Endothelial cell (in vitro differentiated cells): ENCODE results near the gene PRKAG2. TPM values are rescaled to one million over a fixed set of nuclear protein-coding genes. Genes with fewer than 3 reads are reported as not detected.

ENCODE experiments used
- DNase-seq: peaks from one replicate; pipeline ENCODE4 v3.0.0; 2021; ENCODE audit warnings: low spot score
- H3K27ac Mint-ChIP-seq: one replicate; pipeline ENCODE4 v1.8.0; 2021; ENCODE audit warnings: mixed read lengths, inconsistent platforms; ENCODE audit not compliant: unreplicated experiment
- H3K27me3 Mint-ChIP-seq: one replicate; pipeline ENCODE4 v1.8.0; 2021; ENCODE audit warnings: mild to moderate bottlenecking, moderate library complexity, mixed read lengths, inconsistent platforms; ENCODE audit not compliant: unreplicated experiment
- H3K36me3 Mint-ChIP-seq: one replicate; pipeline ENCODE4 v1.8.0; 2021; ENCODE audit warnings: mild to moderate bottlenecking, low read depth, mixed read lengths, inconsistent platforms; ENCODE audit not compliant: unreplicated experiment
- H3K4me1 Mint-ChIP-seq: one replicate; pipeline ENCODE4 v1.8.0; 2021; ENCODE audit warnings: mild to moderate bottlenecking, mixed read lengths, inconsistent platforms; ENCODE audit not compliant: unreplicated experiment
- H3K4me3 Mint-ChIP-seq: one replicate; pipeline ENCODE4 v1.8.0; 2021; ENCODE audit warnings: mild to moderate bottlenecking, mixed read lengths, inconsistent platforms; ENCODE audit not compliant: unreplicated experiment
- H3K9me3 Mint-ChIP-seq: one replicate; pipeline ENCODE4 v1.8.0; 2021; ENCODE audit warnings: mixed read lengths, inconsistent platforms; ENCODE audit not compliant: unreplicated experiment
- total RNA-seq: library from RNA; stranded (reverse); fragmentation: NEBNext Ultra II Directional; extraction: Animal tissue kit (Norgen Biotek cat#: 25700); gene quantifications from one replicate; pipeline ENCODE4 v1.2.1, GENCODE V29; 2021; ENCODE audit not compliant: unreplicated experiment
- TF ChIP-seq, protein P1 (sequence below): fragments of 200-600 bp; sonication (generic); IDR thresholded peaks from one replicate; pipeline ENCODE4 v1.5.0; 2021; ENCODE audit warnings: antibody characterized with exemption; ENCODE audit not compliant: unreplicated experiment

The PRKAG2 gene
- total RNA-seq, 1 donor from 2014 or later, result 16.0 TPM

DNA sequence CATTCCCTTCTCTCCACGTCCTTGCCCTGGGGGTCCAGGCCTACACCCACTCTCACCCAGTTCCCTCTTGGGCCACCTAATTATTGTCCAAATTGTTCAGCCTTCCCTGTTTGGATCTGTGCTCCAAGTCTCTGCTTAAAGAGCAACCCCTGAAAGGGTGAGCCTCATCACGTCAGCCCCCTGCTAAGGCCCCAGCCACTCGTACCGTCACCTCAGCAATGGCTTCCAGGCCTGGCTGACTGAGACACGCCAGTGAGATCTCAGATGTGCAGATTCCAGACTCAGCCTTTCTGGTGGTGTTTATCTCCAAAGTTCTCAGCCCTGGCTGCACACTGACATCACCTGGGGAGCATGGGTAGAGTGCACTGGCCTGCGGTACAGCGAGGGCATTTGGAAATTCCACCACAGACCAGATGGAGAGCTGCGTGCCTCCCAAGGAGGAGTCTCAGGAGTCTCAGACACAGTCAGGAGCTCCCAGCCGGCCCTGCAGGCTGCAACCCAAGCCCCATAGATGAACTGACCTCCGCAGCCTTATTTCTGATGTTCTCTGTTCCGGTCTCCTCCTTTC is 87.5 kb downstream of the PRKAG2 start:
- H3K36me3 Mint-ChIP-seq, result no peaks in the 10 kb centered on the region
- H3K9me3 Mint-ChIP-seq, result no peaks in the 10 kb centered on the region
- H3K27me3 Mint-ChIP-seq, result peaks cover 12% of the 10 kb centered on the region
- no peak for DNase-seq
- H3K4me3 Mint-ChIP-seq, result no peak overlapping the region
- TF ChIP-seq, protein P1, sequence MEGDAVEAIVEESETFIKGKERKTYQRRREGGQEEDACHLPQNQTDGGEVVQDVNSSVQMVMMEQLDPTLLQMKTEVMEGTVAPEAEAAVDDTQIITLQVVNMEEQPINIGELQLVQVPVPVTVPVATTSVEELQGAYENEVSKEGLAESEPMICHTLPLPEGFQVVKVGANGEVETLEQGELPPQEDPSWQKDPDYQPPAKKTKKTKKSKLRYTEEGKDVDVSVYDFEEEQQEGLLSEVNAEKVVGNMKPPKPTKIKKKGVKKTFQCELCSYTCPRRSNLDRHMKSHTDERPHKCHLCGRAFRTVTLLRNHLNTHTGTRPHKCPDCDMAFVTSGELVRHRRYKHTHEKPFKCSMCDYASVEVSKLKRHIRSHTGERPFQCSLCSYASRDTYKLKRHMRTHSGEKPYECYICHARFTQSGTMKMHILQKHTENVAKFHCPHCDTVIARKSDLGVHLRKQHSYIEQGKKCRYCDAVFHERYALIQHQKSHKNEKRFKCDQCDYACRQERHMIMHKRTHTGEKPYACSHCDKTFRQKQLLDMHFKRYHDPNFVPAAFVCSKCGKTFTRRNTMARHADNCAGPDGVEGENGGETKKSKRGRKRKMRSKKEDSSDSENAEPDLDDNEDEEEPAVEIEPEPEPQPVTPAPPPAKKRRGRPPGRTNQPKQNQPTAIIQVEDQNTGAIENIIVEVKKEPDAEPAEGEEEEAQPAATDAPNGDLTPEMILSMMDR, result no peak
- H3K27ac Mint-ChIP-seq, result no peak overlapping the region
- H3K4me1 Mint-ChIP-seq, result peaks cover 31% of the 10 kb centered on the region

DNA sequence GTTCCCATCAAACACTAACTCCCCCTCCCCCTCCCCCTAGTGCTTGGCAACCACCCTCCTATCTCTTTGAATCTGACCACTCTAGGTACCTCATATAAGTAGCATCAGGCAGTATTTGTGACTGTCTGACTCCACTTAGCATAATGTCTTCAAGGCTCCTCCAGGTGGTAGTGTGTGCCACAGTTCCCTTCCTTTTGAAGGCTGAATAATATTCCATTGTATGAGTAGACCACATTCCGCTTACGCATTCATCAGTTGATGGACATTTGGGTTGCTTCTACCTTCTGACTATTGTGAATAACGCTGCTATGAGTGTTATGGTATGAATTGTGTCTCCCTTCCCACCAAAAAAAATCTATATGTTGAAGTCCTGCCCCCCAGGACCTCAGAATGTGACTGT is 89.6 kb downstream of the PRKAG2 start:
- peaks cover 14% of the 10 kb centered on the region for H3K27me3 Mint-ChIP-seq

DNA sequence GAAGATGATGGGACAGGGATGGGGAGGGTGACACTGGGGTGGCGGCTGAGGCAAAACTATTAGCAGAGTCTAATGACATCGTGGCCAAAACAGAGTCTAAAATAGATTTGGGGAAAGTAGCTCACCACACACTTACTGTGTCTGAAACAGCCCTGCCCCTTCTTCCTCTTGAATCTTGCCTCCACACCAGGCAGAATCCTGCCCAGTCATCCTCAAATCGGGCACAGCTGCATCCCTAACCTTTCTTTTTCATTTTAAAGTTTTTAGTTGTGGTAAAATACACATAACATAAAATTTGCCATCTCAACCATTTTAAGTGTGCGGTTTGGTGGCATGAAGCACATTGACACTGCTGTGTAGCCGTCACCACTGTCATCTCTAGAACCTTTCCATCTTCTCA is 90.0 kb downstream of the PRKAG2 start:
- TF ChIP-seq, protein P1, result no peak
- Mint-ChIP-seq H3K27ac (no peak overlapping the region), H3K9me3 (no peaks in the 10 kb centered on the region), H3K4me3 (no peak overlapping the region), H3K27me3 (peaks cover 11% of the 10 kb centered on the region), H3K4me1 (peaks cover 26% of the 10 kb centered on the region), H3K36me3 (no peaks in the 10 kb centered on the region)
- no peak for DNase-seq

More for the DNA sequence above, 89.6 kb downstream of the PRKAG2 start:
- H3K4me1 Mint-ChIP-seq, result peaks cover 29% of the 10 kb centered on the region
- no peaks in the 10 kb centered on the region for H3K36me3 Mint-ChIP-seq
- no peak overlapping the region for H3K27ac Mint-ChIP-seq
- no peak for DNase-seq
- H3K9me3 Mint-ChIP-seq, result no peaks in the 10 kb centered on the region
- TF ChIP-seq, protein P1, result no peak
- H3K4me3 Mint-ChIP-seq, result no peak overlapping the region

DNA sequence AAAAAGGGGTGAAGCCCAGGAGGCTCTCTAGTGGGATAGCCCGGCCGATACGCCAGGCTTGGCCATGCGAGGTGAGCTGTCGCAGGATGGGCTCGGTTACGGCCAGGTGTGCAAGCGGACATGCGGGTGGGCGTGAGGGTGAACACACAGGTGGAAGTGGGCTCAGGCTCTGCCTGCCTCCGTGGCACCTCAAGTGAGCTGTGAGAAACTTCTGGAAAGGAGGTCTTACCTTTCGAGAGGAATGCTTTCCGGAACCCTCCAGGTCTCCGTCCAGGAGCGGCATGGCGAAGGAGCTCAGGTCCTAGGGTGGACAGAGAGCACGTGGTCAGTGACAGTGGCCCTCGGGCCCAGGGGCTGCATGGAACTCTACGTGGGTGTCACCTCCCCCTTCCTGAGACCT is 90.7 kb downstream of the PRKAG2 start:
- H3K27me3 Mint-ChIP-seq, result peaks cover 11% of the 10 kb centered on the region
- no peak overlapping the region for H3K4me3 Mint-ChIP-seq
- no peaks in the 10 kb centered on the region for H3K36me3 Mint-ChIP-seq
- no peaks in the 10 kb centered on the region for H3K9me3 Mint-ChIP-seq
- TF ChIP-seq, protein P1, result no peak
- no peak overlapping the region for H3K27ac Mint-ChIP-seq
- H3K4me1 Mint-ChIP-seq, result peaks cover 20% of the 10 kb centered on the region
- no peak for DNase-seq

DNA sequence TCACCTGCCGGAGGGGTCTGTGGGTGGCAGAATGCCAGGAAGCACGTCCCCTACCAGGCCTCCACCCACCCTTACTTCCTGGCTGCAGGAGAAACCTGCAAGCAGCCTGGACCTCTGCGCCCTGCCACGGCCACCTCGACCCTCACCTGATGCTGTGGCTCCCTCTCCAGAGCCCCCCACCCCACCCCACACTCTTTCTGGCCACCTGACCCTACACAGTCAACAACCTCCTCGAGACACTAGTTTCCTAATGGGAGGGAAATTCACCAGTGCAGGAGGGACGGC is 91.3 kb downstream of the PRKAG2 start:
- TF ChIP-seq, protein P1, result no peak
- H3K27ac Mint-ChIP-seq, result no peak overlapping the region
- no peak overlapping the region for H3K4me3 Mint-ChIP-seq
- H3K36me3 Mint-ChIP-seq, result no peaks in the 10 kb centered on the region
- H3K4me1 Mint-ChIP-seq, result peaks cover 17% of the 10 kb centered on the region
- no peak for DNase-seq
- no peaks in the 10 kb centered on the region for H3K9me3 Mint-ChIP-seq
- peaks cover 11% of the 10 kb centered on the region for H3K27me3 Mint-ChIP-seq
